HepG2 (cell line): ENCODE results near the gene MAP2K7. TPM values are rescaled to one million over a fixed set of nuclear protein-coding genes. Genes with fewer than 3 reads are reported as not detected.

Source experiments
- ATAC-seq: fragments of 200-7000 bp; cut with Tn5 transposase; 3 replicates; pipeline ENCODE4 v1.9.1; 2020; ENCODE audit warnings: mild to moderate bottlenecking, moderate library complexity
- BruUV-seq: library from RNA; stranded (reverse); fragments of 400-500 nt; replicated peaks from 2 replicates; lab custom pipeline; 2021; lab: Mats Ljungman, UMichigan
- CTCF ChIA-PET: fragments of 300-600 bp; formaldehyde crosslinking; extraction: SDS; loops from one replicate; lab custom pipeline; 2021; ENCODE audit warnings: low total read pairs, inconsistent platforms, low intra/inter-chr PET ratio; lab: Yijun Ruan, JAX
- POLR2A ChIA-PET: fragments of 350-600 bp; sonication (Branson Sonifier 250); formaldehyde crosslinking; loops from one replicate; lab custom pipeline; 2020; ENCODE audit warnings: antibody characterized with exemption, inconsistent platforms; lab: Yijun Ruan, JAX
- DNase-seq: peaks from one replicate; pipeline ENCODE4 v3.0.0-alpha.2; 2015; ENCODE audit warnings: low spot score
- FAIRE-seq: peaks from 3 replicates; lab custom pipeline; 2011; peaks lifted over from hg19 to GRCh38; lab: Jason Lieb, UNC
- H2AFZ ChIP-seq: one replicate; pipeline ENCODE4 v1.6.1; 2011; ENCODE audit warnings: low read length, inconsistent platforms
- H3K27ac ChIP-seq: fragments of 300-600 bp; 3 replicates; pipeline ENCODE4 v1.8.0; 2011; ENCODE audit warnings: mixed run types, mild to moderate bottlenecking, mixed read lengths, low read length, inconsistent platforms; ENCODE audit not compliant: insufficient read depth; ENCODE audit errors: extremely low read length
- H3K27me3 ChIP-seq, 2 experiments: fragments of 200-600 bp in 1 of 2; 2 replicates in 1 of 2; 3 replicates in 1 of 2; pipeline versions ENCODE4 v1.6.0 to v1.8.0; 2011; ENCODE audit warnings: low read length in 2 of 2, mild to moderate bottlenecking in 2 of 2, moderate library complexity in 2 of 2, inconsistent platforms in 1 of 2; ENCODE audit not compliant: insufficient read depth in 2 of 2, control insufficient read depth in 1 of 2
- H3K36me3 ChIP-seq, 2 experiments: fragments of 200-600 bp in 1 of 2; replicated peaks in 1 of 2; 2 replicates in 1 of 2; 3 replicates in 1 of 2; pipeline versions ENCODE4 v1.5.1 to v1.8.0; 2011; ENCODE audit warnings: low read length in 2 of 2, inconsistent platforms in 1 of 2; ENCODE audit not compliant: insufficient read depth in 2 of 2, control insufficient read depth in 1 of 2
- H3K4me1 ChIP-seq: 2 replicates; pipeline ENCODE4 v1.5.1; 2012; ENCODE audit warnings: low read length, inconsistent platforms; ENCODE audit not compliant: insufficient read depth
- H3K4me2 ChIP-seq: 2 replicates; pipeline ENCODE4 v1.6.0; 2011; ENCODE audit warnings: low read depth, low read length, inconsistent platforms
- H3K4me3 ChIP-seq, 3 experiments: fragments of 200-600 bp in 1 of 3; sonication (generic), shearing (Covaris generic) in 1 of 3; replicated peaks in 1 of 3; 2 replicates each; pipeline ENCODE4 v1.5.1; 2011 to 2016; ENCODE audit warnings: low read length in 3 of 3, inconsistent platforms in 2 of 3, low read depth in 2 of 3, mild to moderate bottlenecking in 2 of 3, control low read depth in 1 of 3, mixed read lengths in 1 of 3; ENCODE audit not compliant: insufficient read depth in 1 of 3
- H3K79me2 ChIP-seq: one replicate; pipeline ENCODE4 v1.6.1; 2011; ENCODE audit warnings: low read length, inconsistent platforms; ENCODE audit not compliant: insufficient read depth
- H3K9ac ChIP-seq: 2 replicates; pipeline ENCODE4 v1.6.0; 2011; ENCODE audit warnings: mild to moderate bottlenecking, low read depth, low read length, inconsistent platforms; ENCODE audit not compliant: insufficient read depth
- H3K9me3 ChIP-seq: 2 replicates; pipeline ENCODE4 v1.5.1; 2012; ENCODE audit warnings: mild to moderate bottlenecking, low read length
- H4K20me1 ChIP-seq: 2 replicates; pipeline ENCODE4 v1.6.0; 2011; ENCODE audit warnings: inconsistent platforms, mild to moderate bottlenecking, low read length, moderate library complexity; ENCODE audit not compliant: insufficient read depth
- BRCA1 ChIP-seq: sonication (generic); formaldehyde crosslinking; IDR thresholded peaks from 2 replicates; pipeline ENCODE4 v1.4.0; 2020; ENCODE audit warnings: missing genetic modification reagents
- GPN1 ChIP-seq: sonication (generic); formaldehyde crosslinking; IDR thresholded peaks from 2 replicates; pipeline ENCODE4 v1.5.1; 2020; ENCODE audit warnings: missing genetic modification reagents, borderline replicate concordance
- ZFP90 ChIP-seq: sonication (generic); formaldehyde crosslinking; IDR thresholded peaks from 2 replicates; pipeline ENCODE4 v1.8.0; 2022; ENCODE audit warnings: missing genetic modification reagents, mild to moderate bottlenecking, inconsistent platforms, borderline replicate concordance
- ZNF572 ChIP-seq: sonication (generic); formaldehyde crosslinking; IDR thresholded peaks from 2 replicates; pipeline ENCODE4 v1.5.1; 2020; ENCODE audit warnings: mild to moderate bottlenecking, missing genetic modification reagents
- ZNF775 ChIP-seq: sonication (generic); formaldehyde crosslinking; IDR thresholded peaks from 2 replicates; pipeline ENCODE4 v1.4.0; 2020; ENCODE audit warnings: missing genetic modification reagents, mild to moderate bottlenecking, moderate library complexity, borderline replicate concordance
- WGBS: methylation state at CpG from one replicate; pipeline ENCODE4 v1.1.6; 2017; ENCODE audit warnings: low lambda C conversion rate; 5-methylcytosine and 5-hydroxymethylcytosine counted together
- in situ Hi-C: cut with HindIII; loops from 2 replicates; pipeline ENCODE4 v1.10.0; 2017; ENCODE audit warnings: low pct_unique_long_range_greater_than_20kb; ENCODE audit not compliant: extremely low pct_ligation_motif_present
- intact Hi-C: fragments of 100-400 bp; cut with micrococcal nuclease; formaldehyde crosslinking; loops from one replicate; pipeline ENCODE4 v1.10.0; 2022; ENCODE audit not compliant: unreplicated experiment
- polyA plus RNA-seq, 8 experiments: library from polyadenylated mRNA; depleted of rRNA in 3 of 8; stranded (reverse) in 7 of 8; unstranded in 1 of 8; fragments of >200 nt; fragmentation: Illumina TruSeq in 4 of 8; extraction: Trizol in 4 of 8; gene quantifications; 2 replicates each; pipeline versions ENCODE4 v1.2.1 to v1.2.3, GENCODE V29; 2011 to 2016; ENCODE audit warnings: low read depth in 4 of 8, missing spikeins in 1 of 8, mixed read lengths in 1 of 8; ENCODE audit not compliant: insufficient read depth in 1 of 8
- total RNA-seq, 5 experiments: library from RNA; depleted of rRNA; stranded (reverse); fragments of >200 nt; fragmentation: Illumina TruSeq; extraction: Trizol; gene quantifications; 2 replicates each; pipeline ENCODE4 v1.2.3, GENCODE V29; 2016; ENCODE audit warnings: low read depth in 1 of 5
- TF ChIP-seq, protein P1 (sequence below): sonication (generic); formaldehyde crosslinking; IDR thresholded peaks from 2 replicates; pipeline ENCODE4 v1.4.0; 2020; ENCODE audit warnings: mild to moderate bottlenecking, missing genetic modification reagents
- TF ChIP-seq, protein P2 (sequence below): sonication (generic); formaldehyde crosslinking; IDR thresholded peaks from 2 replicates; pipeline ENCODE4 v1.4.0; 2020; ENCODE audit warnings: missing genetic modification reagents, borderline replicate concordance
- TF ChIP-seq, protein P3 (sequence below): sonication (generic); formaldehyde crosslinking; IDR thresholded peaks from 2 replicates; pipeline ENCODE4 v1.4.0; 2020; ENCODE audit warnings: mild to moderate bottlenecking, missing genetic modification reagents
- TF ChIP-seq, protein P4 (sequence below): sonication (generic); formaldehyde crosslinking; IDR thresholded peaks from 2 replicates; pipeline ENCODE4 v1.4.0; 2020; ENCODE audit warnings: mild to moderate bottlenecking, missing genetic modification reagents

Gene MAP2K7
- total and polyA plus RNA-seq, 2 of the 13 experiments (the other 11 are each of a cell fraction or from before 2014, with no cell fraction given): 9.0 to 10.8 TPM

DNA sequence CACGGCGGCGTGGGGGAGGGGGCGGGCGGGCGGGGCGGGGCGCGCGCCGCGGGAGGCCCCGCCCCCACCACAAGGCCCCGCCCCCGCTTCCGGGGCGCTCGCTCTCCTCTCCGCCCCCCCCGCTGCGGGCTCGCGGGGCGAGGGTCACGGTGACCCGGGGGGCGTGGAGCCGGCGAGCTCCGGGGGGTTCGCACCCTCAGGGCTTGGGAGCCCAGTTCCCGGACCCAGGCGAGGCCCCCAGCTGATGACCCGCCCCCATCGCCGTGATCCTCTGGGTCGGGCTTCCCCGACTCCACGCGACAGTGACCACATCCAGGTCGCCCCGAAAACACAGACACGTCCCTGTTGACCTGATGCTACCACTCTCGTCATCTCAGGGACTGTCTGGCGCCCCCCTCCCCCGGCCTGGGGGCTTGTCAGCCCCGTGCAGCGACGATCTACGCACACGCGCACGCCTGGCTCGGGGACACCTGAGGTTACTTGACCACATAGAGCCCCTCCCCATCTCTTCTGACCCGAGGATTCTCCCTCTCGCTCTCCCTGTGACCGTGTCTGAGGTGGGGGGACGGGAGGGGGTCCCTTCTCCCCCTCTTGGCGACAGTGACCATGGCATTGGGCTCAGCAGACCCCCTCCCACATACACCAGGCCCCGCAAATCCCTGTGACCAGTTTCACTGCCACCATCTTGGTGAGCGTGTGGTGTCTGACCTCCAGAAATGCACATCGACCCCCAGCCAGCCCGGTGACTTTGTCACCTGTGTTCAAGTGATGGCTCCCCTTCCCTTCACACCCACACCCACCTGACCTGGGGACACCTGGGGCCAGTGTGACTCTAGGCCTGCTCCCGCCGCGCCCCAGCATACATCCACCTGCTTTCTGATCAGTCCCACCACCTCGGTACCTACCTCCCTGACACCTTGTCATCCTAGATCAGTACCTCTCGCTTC lies 670 bp downstream of the MAP2K7 start:
- WGBS: 24% methylated on average over 18 of the region's 68 CpGs
- ChIA-PET POLR2A (interaction anchor here (0.9 to 4.9 kb wide), 13 partner anchors 9 to 97 kb away, joined by 3 to 83 read pairs (median 5); partner anchors contain the start of genes LRRC8E, SNAPC2 and TIMM44), CTCF (interaction anchor here (1.4 to 2.0 kb wide), 2 partner anchors 34 to 51 kb away, joined by 5 to 8 read pairs; no protein-coding TSS in a partner anchor)
- no peaks in the 10 kb centered on the region; a peak in 1 of 5 replicates for H3K27me3 ChIP-seq
- no peaks in the 10 kb centered on the region for H3K9me3 ChIP-seq
- intact Hi-C loops: no loop called here
- H4K20me1 ChIP-seq: peaks cover 13% of the 10 kb centered on the region; the same call in 1 of the 2 replicates
- BruUV-seq: no TSS peak
- FAIRE-seq: no peak
- peak overlapping the region; percentile 99 for H3K4me2 ChIP-seq
- ATAC-seq: peak; percentile 5; the same call in 2 of the 3 replicates
- H2AFZ ChIP-seq: no peak overlapping the region
- peaks cover 6 to 17% of the 10 kb centered on the region in 2 experiments; a peak in 2 of 5 replicates for H3K36me3 ChIP-seq
- in situ Hi-C loops: no loop called here
- DNase-seq: no peak
- H3K79me2 ChIP-seq: peaks cover 29% of the 10 kb centered on the region
- H3K4me3 ChIP-seq: peak overlapping the region; percentile 90 to 100 (median 95)
- peak overlapping the region; percentile 71 for H3K27ac ChIP-seq
- H3K4me1 ChIP-seq: peaks cover 43% of the 10 kb centered on the region
- H3K9ac ChIP-seq: peak overlapping the region; percentile 81
- TF ChIP-seq ZFP90 (CRISPR knock-in tag) (no peak), ZNF775 (CRISPR knock-in tag) (no peak), GPN1 (no peak), BRCA1 (CRISPR knock-in tag) (no peak), ZNF572 (peak; percentile 58; the same call in 1 of the 2 replicates)
- TF ChIP-seq, protein P1, sequence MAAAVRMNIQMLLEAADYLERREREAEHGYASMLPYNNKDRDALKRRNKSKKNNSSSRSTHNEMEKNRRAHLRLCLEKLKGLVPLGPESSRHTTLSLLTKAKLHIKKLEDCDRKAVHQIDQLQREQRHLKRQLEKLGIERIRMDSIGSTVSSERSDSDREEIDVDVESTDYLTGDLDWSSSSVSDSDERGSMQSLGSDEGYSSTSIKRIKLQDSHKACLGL (CRISPR knock-in tag): no peak
- TF ChIP-seq, protein P2, sequence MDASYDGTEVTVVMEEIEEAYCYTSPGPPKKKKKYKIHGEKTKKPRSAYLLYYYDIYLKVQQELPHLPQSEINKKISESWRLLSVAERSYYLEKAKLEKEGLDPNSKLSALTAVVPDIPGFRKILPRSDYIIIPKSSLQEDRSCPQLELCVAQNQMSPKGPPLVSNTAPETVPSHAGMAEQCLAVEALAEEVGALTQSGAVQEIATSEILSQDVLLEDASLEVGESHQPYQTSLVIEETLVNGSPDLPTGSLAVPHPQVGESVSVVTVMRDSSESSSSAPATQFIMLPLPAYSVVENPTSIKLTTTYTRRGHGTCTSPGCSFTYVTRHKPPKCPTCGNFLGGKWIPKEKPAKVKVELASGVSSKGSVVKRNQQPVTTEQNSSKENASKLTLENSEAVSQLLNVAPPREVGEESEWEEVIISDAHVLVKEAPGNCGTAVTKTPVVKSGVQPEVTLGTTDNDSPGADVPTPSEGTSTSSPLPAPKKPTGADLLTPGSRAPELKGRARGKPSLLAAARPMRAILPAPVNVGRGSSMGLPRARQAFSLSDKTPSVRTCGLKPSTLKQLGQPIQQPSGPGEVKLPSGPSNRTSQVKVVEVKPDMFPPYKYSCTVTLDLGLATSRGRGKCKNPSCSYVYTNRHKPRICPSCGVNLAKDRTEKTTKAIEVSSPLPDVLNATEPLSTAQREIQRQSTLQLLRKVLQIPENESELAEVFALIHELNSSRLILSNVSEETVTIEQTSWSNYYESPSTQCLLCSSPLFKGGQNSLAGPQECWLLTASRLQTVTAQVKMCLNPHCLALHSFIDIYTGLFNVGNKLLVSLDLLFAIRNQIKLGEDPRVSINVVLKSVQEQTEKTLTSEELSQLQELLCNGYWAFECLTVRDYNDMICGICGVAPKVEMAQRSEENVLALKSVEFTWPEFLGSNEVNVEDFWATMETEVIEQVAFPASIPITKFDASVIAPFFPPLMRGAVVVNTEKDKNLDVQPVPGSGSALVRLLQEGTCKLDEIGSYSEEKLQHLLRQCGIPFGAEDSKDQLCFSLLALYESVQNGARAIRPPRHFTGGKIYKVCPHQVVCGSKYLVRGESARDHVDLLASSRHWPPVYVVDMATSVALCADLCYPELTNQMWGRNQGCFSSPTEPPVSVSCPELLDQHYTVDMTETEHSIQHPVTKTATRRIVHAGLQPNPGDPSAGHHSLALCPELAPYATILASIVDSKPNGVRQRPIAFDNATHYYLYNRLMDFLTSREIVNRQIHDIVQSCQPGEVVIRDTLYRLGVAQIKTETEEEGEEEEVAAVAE (CRISPR knock-in tag): 0 out of 2 replicates have a peak, but pooled peaks have one; percentile 3
- TF ChIP-seq, protein P3, sequence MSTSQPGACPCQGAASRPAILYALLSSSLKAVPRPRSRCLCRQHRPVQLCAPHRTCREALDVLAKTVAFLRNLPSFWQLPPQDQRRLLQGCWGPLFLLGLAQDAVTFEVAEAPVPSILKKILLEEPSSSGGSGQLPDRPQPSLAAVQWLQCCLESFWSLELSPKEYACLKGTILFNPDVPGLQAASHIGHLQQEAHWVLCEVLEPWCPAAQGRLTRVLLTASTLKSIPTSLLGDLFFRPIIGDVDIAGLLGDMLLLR (CRISPR knock-in tag): 0 out of 2 replicates have a peak, but pooled peaks have one; percentile 23
- TF ChIP-seq, protein P4, sequence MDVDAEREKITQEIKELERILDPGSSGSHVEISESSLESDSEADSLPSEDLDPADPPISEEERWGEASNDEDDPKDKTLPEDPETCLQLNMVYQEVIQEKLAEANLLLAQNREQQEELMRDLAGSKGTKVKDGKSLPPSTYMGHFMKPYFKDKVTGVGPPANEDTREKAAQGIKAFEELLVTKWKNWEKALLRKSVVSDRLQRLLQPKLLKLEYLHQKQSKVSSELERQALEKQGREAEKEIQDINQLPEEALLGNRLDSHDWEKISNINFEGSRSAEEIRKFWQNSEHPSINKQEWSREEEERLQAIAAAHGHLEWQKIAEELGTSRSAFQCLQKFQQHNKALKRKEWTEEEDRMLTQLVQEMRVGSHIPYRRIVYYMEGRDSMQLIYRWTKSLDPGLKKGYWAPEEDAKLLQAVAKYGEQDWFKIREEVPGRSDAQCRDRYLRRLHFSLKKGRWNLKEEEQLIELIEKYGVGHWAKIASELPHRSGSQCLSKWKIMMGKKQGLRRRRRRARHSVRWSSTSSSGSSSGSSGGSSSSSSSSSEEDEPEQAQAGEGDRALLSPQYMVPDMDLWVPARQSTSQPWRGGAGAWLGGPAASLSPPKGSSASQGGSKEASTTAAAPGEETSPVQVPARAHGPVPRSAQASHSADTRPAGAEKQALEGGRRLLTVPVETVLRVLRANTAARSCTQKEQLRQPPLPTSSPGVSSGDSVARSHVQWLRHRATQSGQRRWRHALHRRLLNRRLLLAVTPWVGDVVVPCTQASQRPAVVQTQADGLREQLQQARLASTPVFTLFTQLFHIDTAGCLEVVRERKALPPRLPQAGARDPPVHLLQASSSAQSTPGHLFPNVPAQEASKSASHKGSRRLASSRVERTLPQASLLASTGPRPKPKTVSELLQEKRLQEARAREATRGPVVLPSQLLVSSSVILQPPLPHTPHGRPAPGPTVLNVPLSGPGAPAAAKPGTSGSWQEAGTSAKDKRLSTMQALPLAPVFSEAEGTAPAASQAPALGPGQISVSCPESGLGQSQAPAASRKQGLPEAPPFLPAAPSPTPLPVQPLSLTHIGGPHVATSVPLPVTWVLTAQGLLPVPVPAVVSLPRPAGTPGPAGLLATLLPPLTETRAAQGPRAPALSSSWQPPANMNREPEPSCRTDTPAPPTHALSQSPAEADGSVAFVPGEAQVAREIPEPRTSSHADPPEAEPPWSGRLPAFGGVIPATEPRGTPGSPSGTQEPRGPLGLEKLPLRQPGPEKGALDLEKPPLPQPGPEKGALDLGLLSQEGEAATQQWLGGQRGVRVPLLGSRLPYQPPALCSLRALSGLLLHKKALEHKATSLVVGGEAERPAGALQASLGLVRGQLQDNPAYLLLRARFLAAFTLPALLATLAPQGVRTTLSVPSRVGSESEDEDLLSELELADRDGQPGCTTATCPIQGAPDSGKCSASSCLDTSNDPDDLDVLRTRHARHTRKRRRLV (CRISPR knock-in tag): no peak
